GM19351 (cell line): Measurements from ENCODE around the gene OST4.
A peak's percentile ranks its signal among the peaks of the same experiment; 100 is the strongest.

Source experiments
- ATAC-seq: cut with Tn5 transposase; IDR thresholded peaks from one replicate; pipeline ENCODE4 v1.9.1; 2021; ENCODE audit warnings: mild to moderate bottlenecking, moderate library complexity; ENCODE audit not compliant: unreplicated experiment

OST4 gene

GRCh38 chr2:27093430-27094352 is 22.2 kb upstream of the OST4 start:
- ATAC-seq, result no peak

GRCh38 chr2:27092696-27093429 is 21.4 kb upstream of the OST4 start:
- no peak for ATAC-seq

- no peak for ATAC-seq
Measured at GRCh38 chr2:27091746-27092695, 20.6 kb upstream of the OST4 start.

- no peak for ATAC-seq
Measured at GRCh38 chr2:27089111-27089954, 17.9 kb upstream of the OST4 start.

- no peak for ATAC-seq
Measured at GRCh38 chr2:27088634-27089033, 17.2 kb upstream of the OST4 start.

GRCh38 chr2:27087823-27088410 is 16.5 kb upstream of the OST4 start:
- no peak for ATAC-seq

- peak; percentile 13 for ATAC-seq
Measured at GRCh38 chr2:27086724-27087593, 15.5 kb upstream of the OST4 start, which contains the start of gene KHK. KHK (plus strand) TSS chr2:27086772; CDS start chr2:27087260, 488 bp downstream.

GRCh38 chr2:27086090-27086723 is 14.8 kb upstream of the OST4 start:
- peak; percentile 83 for ATAC-seq

- ATAC-seq, result peak; percentile 10
Measured at GRCh38 chr2:27085673-27086089, 14.2 kb upstream of the OST4 start.

GRCh38 chr2:27085062-27085672 is 13.7 kb upstream of the OST4 start:
- ATAC-seq, result no peak

GRCh38 chr2:27084297-27085061 is 13.0 kb upstream of the OST4 start:
- ATAC-seq, result no peak

GRCh38 chr2:27083410-27084296 is 12.2 kb upstream of the OST4 start:
- ATAC-seq, result no peak

GRCh38 chr2:27082773-27083409 is 11.4 kb upstream of the OST4 start:
- ATAC-seq, result no peak

GRCh38 chr2:27081984-27082772 is 10.7 kb upstream of the OST4 start:
- ATAC-seq, result no peak

GRCh38 chr2:27080603-27080936 is 9.1 kb upstream of the OST4 start:
- no peak for ATAC-seq
